GM12872 (cell line): ENCODE measurements around the gene PHETA1.

Experiments
- TF ChIP-seq, protein P1 (sequence below): IDR thresholded peaks from 3 replicates; pipeline ENCODE4 v1.5.1; 2011; ENCODE audit warnings: low read depth, mild to moderate bottlenecking, low read length, moderate library complexity; ENCODE audit not compliant: insufficient read depth

PHETA1 gene, protein sequence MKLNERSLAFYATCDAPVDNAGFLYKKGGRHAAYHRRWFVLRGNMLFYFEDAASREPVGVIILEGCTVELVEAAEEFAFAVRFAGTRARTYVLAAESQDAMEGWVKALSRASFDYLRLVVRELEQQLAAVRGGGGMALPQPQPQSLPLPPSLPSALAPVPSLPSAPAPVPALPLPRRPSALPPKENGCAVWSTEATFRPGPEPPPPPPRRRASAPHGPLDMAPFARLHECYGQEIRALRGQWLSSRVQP

DNA sequence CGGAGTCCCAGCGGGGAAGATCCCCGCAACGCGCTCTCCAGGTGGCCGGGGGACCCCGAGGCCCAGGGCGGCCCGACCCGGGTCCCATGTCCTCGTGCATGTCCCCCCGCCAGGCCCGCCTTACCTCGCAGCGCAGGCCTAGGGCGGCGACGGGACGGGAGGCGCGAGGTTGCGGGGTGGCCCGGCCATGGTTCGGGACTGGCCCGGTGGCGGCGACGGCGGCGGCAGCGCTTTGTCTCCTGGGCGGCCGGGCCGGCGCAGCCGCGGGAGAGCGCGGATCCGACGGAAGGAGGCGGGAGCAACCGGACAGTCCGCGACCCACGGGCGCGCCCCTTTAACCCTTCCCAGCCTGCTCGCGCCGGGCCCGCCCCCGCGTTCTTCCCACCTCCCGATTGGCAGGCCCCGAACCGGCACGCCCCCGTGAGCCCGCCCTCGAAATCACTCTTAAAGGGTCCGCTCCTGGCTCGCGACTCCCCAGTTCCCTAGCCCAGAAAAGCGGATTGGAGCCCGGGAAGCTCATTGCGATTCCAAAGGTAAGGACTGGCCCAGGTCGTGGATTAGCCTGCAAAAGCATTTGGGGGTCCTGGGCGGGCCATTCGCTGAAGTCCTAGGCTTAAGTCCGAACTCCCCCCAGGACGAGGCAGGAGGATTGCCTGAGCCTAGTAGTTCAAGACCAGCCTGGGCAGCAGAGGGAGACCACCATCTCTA is at the start of gene PHETA1:
Gene PHETA1 (minus strand): TSS at position 308 of the 708 bp plus-strand sequence. CDS start 5,668 bp downstream, outside the sequence.
- TF ChIP-seq, protein P1, sequence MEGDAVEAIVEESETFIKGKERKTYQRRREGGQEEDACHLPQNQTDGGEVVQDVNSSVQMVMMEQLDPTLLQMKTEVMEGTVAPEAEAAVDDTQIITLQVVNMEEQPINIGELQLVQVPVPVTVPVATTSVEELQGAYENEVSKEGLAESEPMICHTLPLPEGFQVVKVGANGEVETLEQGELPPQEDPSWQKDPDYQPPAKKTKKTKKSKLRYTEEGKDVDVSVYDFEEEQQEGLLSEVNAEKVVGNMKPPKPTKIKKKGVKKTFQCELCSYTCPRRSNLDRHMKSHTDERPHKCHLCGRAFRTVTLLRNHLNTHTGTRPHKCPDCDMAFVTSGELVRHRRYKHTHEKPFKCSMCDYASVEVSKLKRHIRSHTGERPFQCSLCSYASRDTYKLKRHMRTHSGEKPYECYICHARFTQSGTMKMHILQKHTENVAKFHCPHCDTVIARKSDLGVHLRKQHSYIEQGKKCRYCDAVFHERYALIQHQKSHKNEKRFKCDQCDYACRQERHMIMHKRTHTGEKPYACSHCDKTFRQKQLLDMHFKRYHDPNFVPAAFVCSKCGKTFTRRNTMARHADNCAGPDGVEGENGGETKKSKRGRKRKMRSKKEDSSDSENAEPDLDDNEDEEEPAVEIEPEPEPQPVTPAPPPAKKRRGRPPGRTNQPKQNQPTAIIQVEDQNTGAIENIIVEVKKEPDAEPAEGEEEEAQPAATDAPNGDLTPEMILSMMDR, result no peak

DNA sequence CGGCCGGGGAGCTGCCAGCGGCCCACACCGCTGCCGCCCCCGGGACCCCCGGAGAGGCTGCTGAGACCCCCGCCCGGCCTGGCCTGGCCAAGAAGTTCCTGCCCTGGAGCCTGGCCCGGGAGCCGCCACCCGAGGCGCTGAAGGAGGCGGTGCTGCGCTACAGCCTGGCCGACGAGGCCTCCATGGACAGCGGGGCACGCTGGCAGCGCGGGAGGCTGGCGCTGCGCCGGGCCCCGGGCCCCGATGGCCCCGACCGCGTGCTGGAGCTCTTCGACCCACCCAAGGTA is 49.6 kb upstream of the PHETA1 start:
- TF ChIP-seq, protein P1, result no peak

DNA sequence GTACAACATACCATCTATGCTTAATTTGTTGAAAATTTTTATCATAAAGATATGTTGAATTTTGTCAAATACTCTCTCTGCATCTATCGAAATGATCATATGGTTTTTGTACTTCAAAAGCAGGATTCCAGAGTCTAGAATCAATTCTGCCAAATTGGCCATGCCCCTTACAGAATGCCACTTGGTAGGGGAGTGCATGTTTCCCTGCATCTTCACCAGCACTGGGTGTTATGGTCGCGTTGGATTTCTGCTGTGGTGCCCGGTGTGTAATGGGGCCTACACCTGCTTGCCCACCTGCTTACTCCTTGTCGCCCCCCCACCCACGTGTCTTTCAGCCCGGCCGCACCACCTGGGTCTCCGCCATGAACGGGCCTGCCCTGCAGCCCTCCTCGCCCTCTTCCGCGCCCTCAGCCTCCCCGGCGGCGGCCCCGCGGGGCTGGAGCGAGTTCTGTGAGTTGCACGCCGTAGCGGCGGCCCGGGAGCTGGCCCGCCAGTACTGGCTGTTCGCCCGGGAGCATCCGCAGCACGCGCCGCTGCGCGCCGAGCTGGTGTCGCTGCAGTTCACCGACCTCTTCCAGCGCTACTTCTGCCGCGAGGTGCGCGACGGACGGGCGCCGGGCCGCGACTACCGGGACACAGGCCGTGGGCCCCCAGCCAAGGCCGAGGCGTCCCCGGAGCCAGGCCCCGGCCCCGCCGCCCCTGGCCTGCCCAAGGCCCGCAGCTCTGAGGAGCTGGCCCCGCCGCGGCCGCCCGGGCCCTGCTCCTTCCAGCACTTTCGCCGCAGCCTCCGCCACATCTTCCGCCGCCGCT is 49.1 kb upstream of the PHETA1 start:
- TF ChIP-seq, protein P1, result no peak

DNA sequence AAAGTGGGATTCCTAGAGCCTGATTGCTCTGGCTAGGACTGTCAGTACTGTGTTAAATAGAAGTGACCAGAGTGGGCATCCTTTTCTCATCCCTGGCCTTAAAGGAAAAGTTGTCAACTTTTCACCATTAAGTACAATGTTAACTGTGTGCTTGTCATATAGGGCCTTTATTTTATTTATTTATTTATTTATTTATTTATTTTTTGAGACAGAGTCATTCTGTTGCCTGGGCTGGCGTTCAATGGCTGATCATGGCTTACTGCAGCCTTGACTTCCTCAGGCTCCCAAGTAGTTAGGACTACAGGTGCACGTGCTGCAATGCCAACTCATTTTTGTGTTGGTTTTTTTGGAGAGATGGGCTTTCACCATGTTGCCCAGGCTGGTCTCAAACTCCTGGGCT is 48.4 kb upstream of the PHETA1 start:
- TF ChIP-seq, protein P1, result no peak

DNA sequence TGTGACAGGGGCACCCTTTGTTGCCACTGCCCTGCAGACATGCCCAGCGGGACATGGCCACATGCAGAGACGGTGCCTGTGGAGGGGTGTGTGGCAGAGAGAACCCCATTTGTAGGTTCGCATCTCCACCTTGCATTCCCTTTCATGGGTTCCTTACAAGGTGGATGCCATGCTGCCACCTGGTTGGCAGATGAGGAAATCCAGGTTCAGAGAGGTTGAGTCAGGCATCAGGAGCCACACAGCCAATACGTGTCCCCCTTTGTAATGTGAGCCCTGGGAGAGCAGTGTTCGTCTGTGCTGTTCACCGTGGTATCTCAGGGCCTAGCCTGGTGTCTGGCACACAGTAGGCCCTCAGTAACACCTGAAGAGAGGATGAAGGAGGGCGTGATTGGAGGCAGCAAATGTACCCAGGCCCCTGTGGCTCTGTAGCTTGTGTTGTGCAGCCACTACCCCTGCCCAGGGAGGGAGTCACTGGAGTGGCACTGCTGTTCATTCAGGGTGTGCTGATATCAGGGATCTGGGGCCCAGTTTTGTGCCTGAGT is 45.9 kb upstream of the PHETA1 start:
- TF ChIP-seq, protein P1, result no peak

DNA sequence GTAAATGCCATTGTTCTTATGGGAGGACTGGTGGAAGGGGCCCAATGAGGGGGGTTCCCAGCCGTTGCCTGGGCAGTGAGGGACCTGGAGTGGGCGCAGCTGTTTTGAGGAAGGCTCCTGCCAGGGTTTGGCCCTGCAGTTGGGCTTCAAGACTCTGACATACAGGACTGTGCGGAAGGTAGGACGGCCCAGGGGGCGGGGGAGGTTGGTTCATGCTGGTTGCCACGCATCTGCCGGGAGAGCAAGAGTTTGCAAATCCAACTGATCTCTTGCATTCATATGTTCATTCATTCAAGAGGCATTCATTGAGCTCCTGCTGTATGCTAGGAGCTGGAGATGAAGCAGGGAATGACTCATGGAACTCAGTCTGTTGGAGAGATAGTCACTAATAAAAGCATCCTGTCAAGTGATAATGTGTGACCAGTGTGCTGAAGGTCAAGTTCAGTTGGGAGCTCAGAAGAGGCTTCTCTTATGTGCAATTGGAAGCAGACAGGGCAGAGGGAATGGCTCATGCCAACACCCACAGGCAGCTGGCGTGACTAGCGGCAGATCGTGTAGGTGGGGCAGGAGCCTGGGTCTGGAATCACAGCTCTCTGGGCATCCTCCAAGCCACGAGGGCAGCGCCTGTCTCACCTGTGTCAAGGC is 44.7 kb upstream of the PHETA1 start:
- TF ChIP-seq, protein P1, result no peak

DNA sequence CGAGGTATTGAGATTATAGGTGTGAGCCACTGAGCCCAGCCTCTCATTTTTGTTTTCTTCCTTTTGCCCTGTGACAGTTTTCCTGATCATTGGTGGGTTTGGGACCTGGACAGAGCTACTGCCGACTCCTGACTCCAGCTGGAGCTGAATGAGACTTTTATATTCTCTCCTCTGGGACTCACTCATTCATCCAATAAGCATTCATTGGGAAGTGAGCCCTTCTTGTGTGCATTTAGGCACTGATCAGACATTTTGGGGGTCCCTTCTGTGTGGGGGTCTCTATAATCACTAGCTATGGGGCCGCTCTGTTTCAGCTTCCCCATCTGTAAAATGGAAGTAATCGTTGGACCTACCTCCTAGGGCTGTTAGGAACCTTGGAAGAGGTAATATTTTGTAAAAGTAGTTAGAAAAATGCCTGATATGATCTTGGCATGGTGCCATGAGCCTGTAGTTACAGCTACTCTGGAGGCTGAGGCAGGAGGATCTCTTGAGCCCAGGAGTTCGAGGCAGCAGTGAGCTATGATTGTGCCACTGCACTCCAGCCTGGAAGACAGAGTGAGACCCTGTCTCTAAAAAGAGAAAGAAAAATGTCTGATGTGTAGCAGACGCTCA is 44.0 kb upstream of the PHETA1 start:
- TF ChIP-seq, protein P1, result no peak
